Transverse colon (tissue), 4 donors: ENCODE measurements around the gene HS2ST1.

Source experiments
- POLR2A ChIP-seq: fragments of 450-650 bp; IDR thresholded peaks from one replicate; pipeline ENCODE4 v1.6.1; 2016; ENCODE audit warnings: antibody characterized with exemption, mild to moderate bottlenecking, moderate library complexity
- POLR2AphosphoS5 ChIP-seq, 3 donors: sonication (generic); formaldehyde crosslinking; IDR thresholded peaks; one replicate each; pipeline ENCODE4 v1.6.1; 2016; ENCODE audit warnings: antibody characterized with exemption in 3 of 3
- TF ChIP-seq, protein P1 (sequence below), 5 experiments: fragments of 200-600 bp in 3 of 5; fragments of 450-650 bp in 2 of 5; sonication (generic) in 3 of 5; IDR thresholded peaks; 1 replicate in 2 of 5; 2 replicates in 3 of 5; pipeline ENCODE4 v1.5.1; 2016 to 2017; ENCODE audit warnings: antibody characterized with exemption in 5 of 5, inconsistent platforms in 3 of 5, mild to moderate bottlenecking in 2 of 5, moderate library complexity in 1 of 5

- TF ChIP-seq, protein P1, sequence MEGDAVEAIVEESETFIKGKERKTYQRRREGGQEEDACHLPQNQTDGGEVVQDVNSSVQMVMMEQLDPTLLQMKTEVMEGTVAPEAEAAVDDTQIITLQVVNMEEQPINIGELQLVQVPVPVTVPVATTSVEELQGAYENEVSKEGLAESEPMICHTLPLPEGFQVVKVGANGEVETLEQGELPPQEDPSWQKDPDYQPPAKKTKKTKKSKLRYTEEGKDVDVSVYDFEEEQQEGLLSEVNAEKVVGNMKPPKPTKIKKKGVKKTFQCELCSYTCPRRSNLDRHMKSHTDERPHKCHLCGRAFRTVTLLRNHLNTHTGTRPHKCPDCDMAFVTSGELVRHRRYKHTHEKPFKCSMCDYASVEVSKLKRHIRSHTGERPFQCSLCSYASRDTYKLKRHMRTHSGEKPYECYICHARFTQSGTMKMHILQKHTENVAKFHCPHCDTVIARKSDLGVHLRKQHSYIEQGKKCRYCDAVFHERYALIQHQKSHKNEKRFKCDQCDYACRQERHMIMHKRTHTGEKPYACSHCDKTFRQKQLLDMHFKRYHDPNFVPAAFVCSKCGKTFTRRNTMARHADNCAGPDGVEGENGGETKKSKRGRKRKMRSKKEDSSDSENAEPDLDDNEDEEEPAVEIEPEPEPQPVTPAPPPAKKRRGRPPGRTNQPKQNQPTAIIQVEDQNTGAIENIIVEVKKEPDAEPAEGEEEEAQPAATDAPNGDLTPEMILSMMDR (IDR thresholded peaks at IDR 0.05) = no peak
- no peak for TF ChIP-seq POLR2AphosphoS5 (IDR thresholded peaks at IDR 0.05)
- no peak for TF ChIP-seq POLR2A
Measured at GRCh38 chr1:87058343-87058649, 143.9 kb downstream of the HS2ST1 start.
